NB4 (cell line): ENCODE results near the gene ADD1.

ENCODE experiments used
- DNase-seq: peaks from one replicate; pipeline ENCODE4 v3.0.0; 2010; ENCODE audit warnings: low read depth
- H3K4me3 ChIP-seq: one replicate; pipeline ENCODE4 v1.5.1; 2011; ENCODE audit warnings: mild to moderate bottlenecking, low read depth, low read length, moderate library complexity
- CTCF ChIP-seq: IDR thresholded peaks from one replicate; pipeline ENCODE4 v1.5.1; 2012; ENCODE audit warnings: low read depth, low read length
- MYC ChIP-seq: IDR thresholded peaks from 2 replicates; pipeline ENCODE4 v1.6.1; 2011; ENCODE audit warnings: low read depth, low read length
- POLR2A ChIP-seq: IDR thresholded peaks from 2 replicates; pipeline ENCODE4 v1.6.1; 2011; ENCODE audit warnings: mild to moderate bottlenecking; ENCODE audit not compliant: insufficient read length; ENCODE audit errors: extremely low read depth
- TF ChIP-seq, protein P1 (sequence below): IDR thresholded peaks from 2 replicates; pipeline ENCODE4 v1.6.1; 2011; ENCODE audit warnings: low read depth, low read length

The ADD1 gene

DNA sequence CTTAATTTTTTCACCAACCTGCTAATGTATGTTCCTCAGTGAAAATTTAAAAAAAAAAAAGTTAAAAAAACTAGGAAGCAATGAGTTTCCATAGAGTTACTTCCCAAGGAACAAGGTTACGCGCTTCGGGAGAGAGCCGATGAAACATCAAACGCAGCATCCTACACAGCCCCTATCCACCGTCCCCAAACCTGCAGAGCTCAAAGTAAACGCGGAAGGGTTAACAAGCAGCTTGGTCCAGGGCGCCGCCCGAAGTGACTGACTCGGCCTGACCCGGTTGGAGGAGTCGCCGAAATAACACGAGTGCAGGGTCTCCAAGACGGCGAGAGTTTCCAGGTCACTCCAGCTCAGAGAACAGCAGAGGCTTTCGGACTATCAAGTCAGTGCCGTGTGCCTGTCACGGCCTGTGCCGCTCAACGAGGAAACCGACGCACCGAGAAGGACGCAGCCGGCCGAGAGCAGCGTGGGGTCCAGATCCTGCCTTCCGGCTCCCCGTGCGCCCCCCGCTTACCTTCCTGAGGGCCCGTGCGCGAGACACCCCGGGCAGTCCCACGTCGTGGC, 119.0 kb downstream of the ADD1 start:
- peak; percentile 83 for DNase-seq
- peak overlapping the region; percentile 76 for H3K4me3 ChIP-seq
- no peak; the same call in 1 of the 2 replicates for TF ChIP-seq MYC
- TF ChIP-seq, protein P1, sequence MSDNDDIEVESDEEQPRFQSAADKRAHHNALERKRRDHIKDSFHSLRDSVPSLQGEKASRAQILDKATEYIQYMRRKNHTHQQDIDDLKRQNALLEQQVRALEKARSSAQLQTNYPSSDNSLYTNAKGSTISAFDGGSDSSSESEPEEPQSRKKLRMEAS = no peak; the same call in 1 of the 2 replicates
- no peak for TF ChIP-seq POLR2A
- no peak for TF ChIP-seq CTCF

DNA sequence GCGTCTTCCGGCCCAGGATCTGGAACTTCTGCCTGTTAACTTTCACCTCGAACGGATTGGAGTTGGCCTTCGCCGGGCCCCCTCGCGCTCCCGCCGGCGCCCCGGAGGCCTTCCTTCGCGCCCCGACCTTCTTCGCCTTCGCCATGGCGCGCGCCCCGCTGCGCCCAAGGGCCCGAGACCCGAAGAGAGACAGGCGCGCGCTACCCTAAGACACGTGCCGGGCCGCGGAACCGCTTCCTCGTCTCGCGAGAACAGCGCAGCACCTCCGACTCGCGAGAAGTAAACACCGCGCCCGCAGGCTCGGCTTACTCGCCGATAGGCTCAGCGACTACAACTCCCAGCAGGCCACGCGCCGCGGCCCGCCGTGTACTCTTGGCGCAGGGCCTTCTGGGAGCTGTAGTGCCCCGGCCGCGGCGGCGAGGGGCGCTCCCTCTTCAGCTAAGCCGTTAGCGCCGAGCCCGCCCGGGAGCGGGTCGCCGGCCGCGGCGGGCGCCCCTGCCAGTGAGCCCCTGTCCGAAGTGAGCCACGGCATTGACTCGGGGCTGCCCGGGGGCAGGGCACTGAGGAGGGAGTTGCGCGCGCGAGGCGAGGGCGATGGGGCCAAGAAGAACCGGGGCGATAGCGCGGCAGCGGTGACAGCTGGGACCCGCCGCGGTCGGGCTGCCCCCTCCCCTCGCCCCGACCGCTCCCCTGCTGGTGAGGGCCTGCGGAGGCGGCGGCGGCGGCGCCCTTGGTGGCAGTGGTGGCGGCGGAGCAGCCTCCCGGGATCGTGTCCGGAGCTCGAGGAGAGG, 119.7 kb downstream of the ADD1 start, which contains the start of the genes GRK4 and NOP14:
TSS of gene GRK4 (plus strand) at position 397 of the 791 bp plus-strand sequence. CDS start 500 bp downstream, outside the sequence.
TSS of gene NOP14 (minus strand) at position 232 of the 791 bp plus-strand sequence. CDS start at position 145, 87 bp downstream.
- H3K4me3 ChIP-seq = peak within 1 kb of the TSS; percentile 81
- peak; percentile 100 for DNase-seq
- TF ChIP-seq POLR2A (peak; percentile 89), MYC (peak; percentile 100), CTCF (no peak)
- TF ChIP-seq, protein P1 = peak; percentile 98

DNA sequence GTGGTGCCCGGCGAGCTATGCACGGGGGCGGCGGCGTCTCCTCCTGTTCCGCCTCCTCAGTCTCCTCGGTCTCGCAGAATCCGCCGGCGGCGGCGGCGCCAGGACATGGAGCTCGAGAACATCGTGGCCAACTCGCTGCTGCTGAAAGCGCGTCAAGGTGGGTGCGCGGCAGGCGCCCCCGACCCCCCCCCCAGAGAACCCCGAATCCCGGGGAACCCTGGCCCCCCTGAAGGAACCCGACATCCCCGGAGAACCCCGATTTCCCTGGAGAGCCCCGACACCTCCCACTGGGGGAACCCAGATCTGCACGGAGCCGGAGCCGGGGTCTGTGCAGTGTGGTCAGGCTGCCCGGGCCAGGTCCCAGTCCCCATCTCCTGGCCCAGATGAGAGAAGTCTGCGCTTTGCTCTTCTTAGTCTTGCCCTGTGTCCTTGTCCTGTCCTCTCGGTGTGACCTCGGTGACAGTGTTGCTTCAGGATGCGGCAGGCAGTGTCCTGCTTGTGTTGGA, 120.4 kb downstream of the ADD1 start:
- H3K4me3 ChIP-seq = peak overlapping the region; percentile 81
- no peak for TF ChIP-seq POLR2A
- no peak for TF ChIP-seq CTCF
- TF ChIP-seq, protein P1 = 0 out of 2 replicates have a peak, but pooled peaks have one; percentile 44
- peak; percentile 24; the same call in 1 of the 2 replicates for TF ChIP-seq MYC
- DNase-seq = peak; percentile 49

DNA sequence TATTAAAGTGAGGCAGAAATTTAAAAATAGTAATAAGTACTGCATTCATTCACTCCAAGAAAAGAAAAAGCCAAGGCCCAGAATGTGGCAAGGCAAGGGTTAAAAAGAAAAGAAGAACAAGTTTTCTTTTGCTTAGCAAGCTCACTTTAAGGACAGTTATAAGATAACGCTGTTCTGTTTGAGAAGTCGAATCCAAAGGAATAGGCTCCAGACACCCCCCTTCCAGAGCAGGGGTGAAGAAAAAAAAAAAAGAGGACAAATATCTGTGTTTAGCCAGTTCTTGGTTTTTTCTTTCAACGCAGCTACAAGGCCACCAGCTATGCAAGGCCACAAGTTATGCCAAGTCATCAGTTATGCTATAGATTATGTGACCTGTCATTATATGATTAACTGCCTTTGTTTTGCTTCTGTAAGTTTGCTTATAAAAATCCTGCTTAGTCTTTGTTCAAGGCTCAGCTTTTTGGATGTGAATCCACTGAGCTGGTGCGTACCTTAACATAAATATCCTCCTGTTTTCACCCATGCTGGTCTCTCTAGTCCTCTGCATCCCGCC, 121.1 kb downstream of the ADD1 start:
- peak overlapping the region; percentile 81 for H3K4me3 ChIP-seq
- no peak for TF ChIP-seq MYC
- TF ChIP-seq, protein P1 = no peak
- TF ChIP-seq CTCF = no peak
- no peak for TF ChIP-seq POLR2A

DNA sequence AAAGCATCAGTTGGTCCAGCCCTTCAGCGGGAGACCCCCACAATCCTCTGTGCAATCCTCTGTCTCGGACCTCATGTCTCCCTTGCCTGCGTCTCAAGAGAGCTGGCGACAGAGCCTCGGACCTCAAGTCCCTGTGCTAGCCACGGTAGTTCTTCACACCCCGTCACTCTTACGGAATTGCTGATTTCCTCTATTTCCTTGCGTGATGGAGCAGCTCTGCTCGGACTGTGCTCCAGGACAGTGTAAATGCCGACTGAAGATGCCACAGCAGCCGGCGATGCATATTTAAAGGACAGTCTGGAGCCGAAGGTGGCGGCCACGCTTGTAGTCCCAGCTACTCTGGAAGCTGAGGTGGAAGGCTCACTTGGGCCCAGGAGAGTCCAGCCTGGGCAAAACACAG, 121.6 kb downstream of the ADD1 start:
- H3K4me3 ChIP-seq = peak overlapping the region; percentile 81
- TF ChIP-seq CTCF = no peak
- TF ChIP-seq MYC = no peak
- TF ChIP-seq POLR2A = no peak
- TF ChIP-seq, protein P1 = no peak
- DNase-seq = no peak

More for the DNA sequence above, 121.1 kb downstream of the ADD1 start:
- DNase-seq = no peak
